CD4-positive, alpha-beta memory T cell (primary cell): Measurements from ENCODE around the gene TCF15. TPM values are rescaled to one million over a fixed set of nuclear protein-coding genes. Genes with fewer than 3 reads are reported as not detected.

ENCODE experiments used
- CTCF ChIA-PET: fragments of 350-600 bp; sonication (Branson Sonifier 250); formaldehyde crosslinking; loops from one replicate; lab custom pipeline; 2021; ENCODE audit warnings: inconsistent platforms; ENCODE audit not compliant: partially characterized antibody; lab: Charles Lee
- POLR2A ChIA-PET: fragments of 350-600 bp; sonication (Branson Sonifier 250); formaldehyde crosslinking; loops from one replicate; lab custom pipeline; 2021; ENCODE audit not compliant: partially characterized antibody; lab: Charles Lee
- DNase-seq, 5 donors: peaks; one replicate each; pipeline versions ENCODE4 v3.0.0 to v3.0.0-alpha.2; 2020 to 2022; ENCODE audit warnings: mixed read lengths in 1 of 5
- H3K27ac ChIP-seq: one replicate; pipeline ENCODE4 v1.7.0; 2013; ENCODE audit warnings: low read depth, low read length
- H3K27me3 ChIP-seq: 2 replicates; pipeline ENCODE4 v1.7.0; 2013; ENCODE audit warnings: mild to moderate bottlenecking, low read length, moderate library complexity; ENCODE audit not compliant: insufficient read depth
- H3K36me3 ChIP-seq: 2 replicates; pipeline ENCODE4 v1.7.0; 2013; ENCODE audit warnings: mild to moderate bottlenecking, low read length, moderate library complexity; ENCODE audit not compliant: insufficient read depth
- H3K4me1 ChIP-seq: 2 replicates; pipeline ENCODE4 v1.7.0; 2013; ENCODE audit warnings: mild to moderate bottlenecking, low read length, moderate library complexity; ENCODE audit not compliant: insufficient read depth
- H3K4me3 ChIP-seq, 2 donors: one replicate each; pipeline ENCODE4 v1.7.0; 2013; ENCODE audit warnings: low read length in 2 of 2, mild to moderate bottlenecking in 1 of 2
- H3K9me3 ChIP-seq, 2 donors: one replicate each; pipeline ENCODE4 v1.7.0; 2013; ENCODE audit warnings: low read length in 2 of 2, control low read depth in 1 of 2; ENCODE audit not compliant: control insufficient read depth in 1 of 2
- H3K27ac Mint-ChIP-seq, 7 donors: one replicate each; pipeline ENCODE4 v1.8.0; 2020 to 2021; ENCODE audit warnings: mixed read lengths in 7 of 7, mild to moderate bottlenecking in 6 of 7, inconsistent platforms in 3 of 7, moderate library complexity in 3 of 7
- H3K27me3 Mint-ChIP-seq, 2 donors: one replicate each; pipeline ENCODE4 v1.8.0; 2020 to 2021; ENCODE audit warnings: mixed read lengths in 2 of 2
- H3K36me3 Mint-ChIP-seq, 2 donors: one replicate each; pipeline ENCODE4 v1.8.0; 2020 to 2021; ENCODE audit warnings: mixed read lengths in 2 of 2, inconsistent platforms in 1 of 2, mild to moderate bottlenecking in 1 of 2
- H3K4me1 Mint-ChIP-seq, 4 donors: one replicate each; pipeline ENCODE4 v1.8.0; 2020 to 2021; ENCODE audit warnings: mixed read lengths in 4 of 4, mild to moderate bottlenecking in 1 of 4
- H3K4me3 Mint-ChIP-seq, 8 donors: one replicate each; pipeline ENCODE4 v1.8.0; 2020 to 2021; ENCODE audit warnings: mixed read lengths in 8 of 8, mild to moderate bottlenecking in 7 of 8, moderate library complexity in 6 of 8, inconsistent platforms in 3 of 8
- H3K9me3 Mint-ChIP-seq, 8 donors: one replicate each; pipeline ENCODE4 v1.8.0; 2020 to 2021; ENCODE audit warnings: mixed read lengths in 8 of 8, mild to moderate bottlenecking in 5 of 8, inconsistent platforms in 3 of 8, moderate library complexity in 1 of 8
- intact Hi-C: fragments of 100-400 bp; cut with micrococcal nuclease; formaldehyde crosslinking; loops from one replicate; pipeline ENCODE4 v1.15.1; 2023
- polyA plus RNA-seq, 2 donors: library from polyadenylated mRNA; unstranded; fragments of 300-500 nt; fragmentation: Illumina TruSeq; gene quantifications; one replicate each; pipeline ENCODE4 v1.2.3, GENCODE V29; 2021
- total RNA-seq, 2 experiments: library from RNA; stranded (reverse); gene quantifications; one replicate each; pipeline ENCODE4 v1.2.3, GENCODE V29; 2021

The TCF15 gene
- total and polyA plus RNA-seq, 4 experiments from 2014 or later, result not detected

DNA sequence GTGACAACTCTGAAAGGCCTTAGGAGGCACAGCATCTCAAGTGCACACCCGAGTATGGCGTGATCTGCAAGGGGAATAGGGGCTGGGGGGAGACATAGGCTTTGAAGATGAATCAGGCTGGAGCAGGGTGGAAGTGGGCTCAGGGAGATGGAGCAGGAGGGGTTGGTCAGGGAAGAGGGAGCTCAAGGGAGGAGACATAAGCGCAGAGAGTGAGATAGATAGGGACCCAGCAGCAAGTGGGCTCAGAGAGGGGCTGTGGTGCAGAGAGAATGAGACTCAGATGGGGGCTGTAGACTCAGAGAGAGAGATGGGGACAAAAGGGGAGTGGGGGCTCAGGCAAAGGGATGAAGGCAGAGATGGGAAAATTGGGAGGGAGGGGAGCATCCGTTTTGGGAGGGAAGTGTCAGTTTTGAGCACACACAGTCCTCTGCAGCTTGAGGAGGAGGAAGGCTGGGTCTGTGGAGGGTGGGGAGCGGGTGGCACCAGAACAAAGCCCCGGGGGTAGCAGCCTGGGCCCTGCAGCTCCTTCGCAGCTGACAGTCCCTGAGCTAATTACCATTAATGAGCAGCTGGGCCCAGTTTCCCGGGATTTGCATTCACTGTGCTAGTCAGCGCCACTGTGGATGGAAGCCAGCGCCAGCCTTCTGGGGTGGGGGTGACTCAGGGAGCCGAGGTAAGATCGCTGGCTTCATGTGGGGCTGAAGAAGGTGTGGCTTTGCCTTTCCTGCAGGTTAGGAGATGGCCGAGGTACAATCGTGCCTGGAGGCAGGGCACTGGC, 24.2 kb upstream of the TCF15 start:
- Mint-ChIP-seq H3K4me3 (no peak overlapping the region), H3K36me3 (no peaks in the 10 kb centered on the region), H3K27ac (no peak overlapping the region), H3K27me3 (peaks cover 11 to 14% of the 10 kb centered on the region in 2 donors), H3K9me3 (no peaks in the 10 kb centered on the region), H3K4me1 (no peaks in the 10 kb centered on the region)
- Histone ChIP-seq H3K4me1 (no peaks in the 10 kb centered on the region), H3K4me3 (no peak overlapping the region), H3K27ac (no peak overlapping the region), H3K9me3 (no peaks in the 10 kb centered on the region), H3K36me3 (no peaks in the 10 kb centered on the region), H3K27me3 (no peaks in the 10 kb centered on the region)
- no peak for DNase-seq
- ChIA-PET POLR2A (no interaction called here), CTCF (no interaction called here)
- intact Hi-C loops, result no loop called here

DNA sequence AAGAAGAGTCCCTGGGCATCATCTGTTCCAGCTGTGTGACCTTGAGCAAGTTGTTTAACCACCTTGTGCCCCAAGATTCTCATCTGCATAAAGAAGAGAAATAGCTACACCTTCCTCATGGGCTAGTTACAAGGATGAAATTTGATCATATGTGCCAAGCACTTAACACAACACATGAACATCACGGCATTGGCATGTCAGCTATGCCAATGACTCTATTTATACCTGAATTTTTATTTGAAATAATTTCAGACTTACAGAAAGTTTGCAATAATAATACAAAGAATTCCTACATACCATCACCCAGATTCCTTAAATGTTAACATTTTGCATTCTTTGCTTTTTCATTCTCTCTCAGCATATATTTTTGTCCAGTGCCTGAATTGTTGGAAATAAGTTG, 21.0 kb upstream of the TCF15 start:
- H3K36me3 Mint-ChIP-seq, result no peaks in the 10 kb centered on the region
- Histone ChIP-seq H3K36me3 (no peaks in the 10 kb centered on the region), H3K9me3 (no peaks in the 10 kb centered on the region), H3K4me1 (no peaks in the 10 kb centered on the region), H3K27me3 (no peaks in the 10 kb centered on the region), H3K4me3 (no peak overlapping the region), H3K27ac (no peak overlapping the region)
- H3K4me3 Mint-ChIP-seq, result no peak overlapping the region
- H3K27me3 Mint-ChIP-seq, result peaks cover 14 to 17% of the 10 kb centered on the region in 2 donors
- no peaks in the 10 kb centered on the region for H3K9me3 Mint-ChIP-seq
- intact Hi-C loops, result no loop called here
- no peaks in the 10 kb centered on the region for H3K4me1 Mint-ChIP-seq
- no peak overlapping the region for H3K27ac Mint-ChIP-seq
- DNase-seq, result no peak
- ChIA-PET CTCF (interaction anchor here (0.7 to 3.8 kb wide), 3 partner anchors 14 to 21 kb away, joined by 3 to 12 read pairs (median 4); no protein-coding TSS in a partner anchor), POLR2A (no interaction called here)

DNA sequence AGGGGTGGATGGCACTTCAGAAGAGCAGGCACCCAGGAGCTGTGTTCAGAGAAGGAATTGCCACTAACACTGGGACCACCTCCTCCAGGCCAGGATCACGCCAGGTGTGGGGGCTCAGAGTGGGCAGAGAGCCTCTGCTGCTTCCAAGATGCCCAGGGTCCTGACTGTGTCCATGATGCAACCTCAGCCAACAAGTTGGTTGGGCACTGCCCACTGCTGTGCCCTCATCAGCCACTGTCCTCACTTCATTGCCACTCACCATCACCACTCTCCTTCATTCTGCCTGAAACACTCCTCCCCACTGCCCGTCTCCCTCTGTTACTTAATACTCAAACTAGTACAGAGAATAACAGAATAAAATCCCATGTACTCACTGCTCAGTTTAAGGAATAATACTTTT, 16.5 kb upstream of the TCF15 start:
- H3K9me3 ChIP-seq, result no peaks in the 10 kb centered on the region
- no peak overlapping the region for H3K27ac ChIP-seq
- no peaks in the 10 kb centered on the region for H3K36me3 ChIP-seq
- Mint-ChIP-seq H3K4me3 (no peak overlapping the region), H3K4me1 (no peaks in the 10 kb centered on the region), H3K9me3 (peaks cover 0 to 6% (median 2%) of the 10 kb centered on the region in 8 donors), H3K27ac (no peak overlapping the region), H3K36me3 (no peaks in the 10 kb centered on the region), H3K27me3 (peaks cover 13 to 35% of the 10 kb centered on the region in 2 donors)
- POLR2A ChIA-PET, result no interaction called here
- intact Hi-C loops, result no loop called here
- H3K4me3 ChIP-seq, result no peak overlapping the region
- H3K27me3 ChIP-seq, result no peaks in the 10 kb centered on the region
- CTCF ChIA-PET, result no interaction called here
- no peak for DNase-seq
- H3K4me1 ChIP-seq, result no peaks in the 10 kb centered on the region

- no peak overlapping the region for H3K4me3 Mint-ChIP-seq
- no peaks in the 10 kb centered on the region for H3K4me1 Mint-ChIP-seq
- no peak overlapping the region for H3K4me3 ChIP-seq
- POLR2A ChIA-PET, result no interaction called here
- H3K9me3 Mint-ChIP-seq, result peaks cover 0 to 6% (median 2%) of the 10 kb centered on the region in 8 donors
- no peaks in the 10 kb centered on the region for H3K27me3 ChIP-seq
- DNase-seq, result no peak
- no peak overlapping the region for H3K27ac Mint-ChIP-seq
- H3K27ac ChIP-seq, result no peak overlapping the region
- no peaks in the 10 kb centered on the region for H3K36me3 Mint-ChIP-seq
- H3K27me3 Mint-ChIP-seq, result peaks cover 10 to 42% of the 10 kb centered on the region in 2 donors
- intact Hi-C loops, result no loop called here
- no peaks in the 10 kb centered on the region for H3K9me3 ChIP-seq
- no peaks in the 10 kb centered on the region for H3K4me1 ChIP-seq
- H3K36me3 ChIP-seq, result no peaks in the 10 kb centered on the region
- CTCF ChIA-PET, result no interaction called here
These were observed 15.3 kb upstream of the TCF15 start for GRCh38 chr20:625360-625932.

GRCh38 chr20:623704-624103, 13.6 kb upstream of the TCF15 start:
- H3K4me1 Mint-ChIP-seq, result no peaks in the 10 kb centered on the region
- Histone ChIP-seq H3K4me3 (no peak overlapping the region), H3K27ac (no peak overlapping the region), H3K36me3 (no peaks in the 10 kb centered on the region), H3K4me1 (no peaks in the 10 kb centered on the region), H3K27me3 (no peaks in the 10 kb centered on the region), H3K9me3 (no peaks in the 10 kb centered on the region)
- DNase-seq, result no peak
- H3K9me3 Mint-ChIP-seq, result peaks cover 0 to 6% (median 3%) of the 10 kb centered on the region in 8 donors
- H3K36me3 Mint-ChIP-seq, result no peaks in the 10 kb centered on the region
- H3K27ac Mint-ChIP-seq, result no peak overlapping the region
- POLR2A ChIA-PET, result no interaction called here
- H3K27me3 Mint-ChIP-seq, result peaks cover 21 to 49% of the 10 kb centered on the region in 2 donors
- CTCF ChIA-PET, result no interaction called here
- intact Hi-C loops, result no loop called here
- no peak overlapping the region for H3K4me3 Mint-ChIP-seq

DNA sequence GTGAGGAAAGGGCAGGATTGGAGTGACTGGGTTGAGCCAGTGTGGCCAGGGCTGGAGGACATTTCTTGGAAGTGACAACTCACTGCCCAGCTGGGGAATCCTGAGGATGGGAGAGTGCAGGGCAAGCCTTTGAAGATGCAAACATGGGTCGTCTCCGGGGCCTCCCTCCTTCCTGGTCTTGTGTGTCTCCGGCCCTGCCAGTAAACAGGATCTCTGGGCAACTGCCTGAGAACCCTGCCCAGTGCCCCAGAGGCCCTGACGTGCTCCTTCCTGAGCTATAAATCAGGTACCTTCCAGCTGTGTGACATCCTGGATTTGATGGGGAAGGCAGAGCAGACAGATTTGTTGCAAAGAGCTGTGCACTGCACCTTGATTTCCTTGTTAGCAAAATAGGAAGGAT, 12.9 kb upstream of the TCF15 start:
- ChIA-PET CTCF (no interaction called here), POLR2A (no interaction called here)
- Mint-ChIP-seq H3K4me1 (no peaks in the 10 kb centered on the region), H3K27ac (no peak overlapping the region), H3K4me3 (no peak overlapping the region), H3K36me3 (no peaks in the 10 kb centered on the region), H3K9me3 (peaks cover 1 to 12% (median 6%) of the 10 kb centered on the region in 8 donors), H3K27me3 (peaks cover 21 to 54% of the 10 kb centered on the region in 2 donors)
- Histone ChIP-seq H3K36me3 (no peaks in the 10 kb centered on the region), H3K4me1 (no peaks in the 10 kb centered on the region), H3K4me3 (no peak overlapping the region), H3K27me3 (no peaks in the 10 kb centered on the region), H3K27ac (no peak overlapping the region), H3K9me3 (no peaks in the 10 kb centered on the region)
- intact Hi-C loops, result no loop called here
- DNase-seq, result no peak

- no peak overlapping the region for H3K27ac Mint-ChIP-seq
- Histone ChIP-seq H3K4me3 (no peak overlapping the region), H3K27me3 (no peaks in the 10 kb centered on the region), H3K9me3 (no peaks in the 10 kb centered on the region), H3K27ac (no peak overlapping the region), H3K36me3 (no peaks in the 10 kb centered on the region), H3K4me1 (no peaks in the 10 kb centered on the region)
- ChIA-PET POLR2A (no interaction called here), CTCF (no interaction called here)
- H3K4me1 Mint-ChIP-seq, result no peaks in the 10 kb centered on the region
- intact Hi-C loops, result no loop called here
- H3K36me3 Mint-ChIP-seq, result no peaks in the 10 kb centered on the region
- no peak for DNase-seq
- no peak overlapping the region for H3K4me3 Mint-ChIP-seq
- peaks cover 2 to 21% (median 11%) of the 10 kb centered on the region in 8 donors for H3K9me3 Mint-ChIP-seq
- peaks cover 28 to 58% of the 10 kb centered on the region in 2 donors for H3K27me3 Mint-ChIP-seq
These were observed 12.1 kb upstream of the TCF15 start for GRCh38 chr20:622161-622560.
